ENCODE data around the gene CRYGD.
"Not testable (repeated sequence)": the region's sequence is repeated elsewhere in the genome, so short reads cannot be mapped to it uniquely, and the experiment has no call there.

The CRYGD gene

GRCh38 chr2:208130712-208131110 lies 6.4 kb upstream of the CRYGD start:
- DNase-seq (ENCODE audit: low read depth in 1 of 2, low spot score in 1 of 2), result no peak

GRCh38 chr2:208129744-208130711 lies 5.7 kb upstream of the CRYGD start, which contains the start of gene CRYGC:
CRYGC (minus strand) TSS chr2:208129828; CDS start chr2:208129792, 36 bp downstream.
- no peak for DNase-seq (ENCODE audit: low read depth in 1 of 2, low spot score in 1 of 2)

- no peak for DNase-seq (ENCODE audit: low read depth in 1 of 2, low spot score in 1 of 2)
Observed at GRCh38 chr2:208128136-208128535, 3.8 kb upstream of the CRYGD start.

- DNase-seq (ENCODE audit: low read depth in 1 of 2, low spot score in 1 of 2), result no peak
Observed at GRCh38 chr2:208127090-208127489, 2.8 kb upstream of the CRYGD start.

- DNase-seq (ENCODE audit: low read depth in 1 of 2, low spot score in 1 of 2), result no peak
Observed at GRCh38 chr2:208125251-208125650, 927 bp upstream of the CRYGD start.

- no peak for DNase-seq (ENCODE audit: low read depth in 1 of 2, low spot score in 1 of 2)
Observed at GRCh38 chr2:208122248-208122647, 2.1 kb downstream of the CRYGD start.

GRCh38 chr2:208118918-208119317 lies 5.4 kb downstream of the CRYGD start:
- DNase-seq (ENCODE audit: low read depth in 1 of 2, low spot score in 1 of 2), result no peak

- not testable (repeated sequence) for DNase-seq (ENCODE audit: low read depth in 1 of 2, low spot score in 1 of 2)
Observed at GRCh38 chr2:208117390-208117789, 6.9 kb downstream of the CRYGD start.

- no peak for DNase-seq (ENCODE audit: low read depth in 1 of 2, low spot score in 1 of 2)
Observed at GRCh38 chr2:208112969-208113368, 11.4 kb downstream of the CRYGD start.

GRCh38 chr2:208112273-208112745 lies 12.0 kb downstream of the CRYGD start:
- DNase-seq (ENCODE audit: low read depth in 1 of 2, low spot score in 1 of 2), result not testable (repeated sequence)

GRCh38 chr2:208103616-208104015 lies 20.7 kb downstream of the CRYGD start:
- DNase-seq (ENCODE audit: low read depth in 1 of 2, low spot score in 1 of 2), result no peak

GRCh38 chr2:208101716-208102631 lies 22.4 kb downstream of the CRYGD start:
- DNase-seq (ENCODE audit: low read depth in 1 of 2, low spot score in 1 of 2), result no peak

GRCh38 chr2:208099682-208100470 lies 24.4 kb downstream of the CRYGD start:
- no peak for DNase-seq (ENCODE audit: low read depth in 1 of 2, low spot score in 1 of 2)

GRCh38 chr2:208098701-208099100 lies 25.6 kb downstream of the CRYGD start:
- DNase-seq (ENCODE audit: low read depth in 1 of 2, low spot score in 1 of 2), result not testable (repeated sequence)

GRCh38 chr2:208098267-208098666 lies 26.1 kb downstream of the CRYGD start:
- no peak for DNase-seq (ENCODE audit: low read depth in 1 of 2, low spot score in 1 of 2)

- no peak for DNase-seq (ENCODE audit: low read depth in 1 of 2, low spot score in 1 of 2)
Observed at GRCh38 chr2:208097801-208098200, 26.5 kb downstream of the CRYGD start.

- DNase-seq (ENCODE audit: low read depth in 1 of 2, low spot score in 1 of 2), result no peak
Observed at GRCh38 chr2:208097313-208097712, 27.0 kb downstream of the CRYGD start.

GRCh38 chr2:208096080-208096479 lies 28.2 kb downstream of the CRYGD start:
- DNase-seq (ENCODE audit: low read depth in 1 of 2, low spot score in 1 of 2), result no peak

- no peak for DNase-seq (ENCODE audit: low read depth in 1 of 2, low spot score in 1 of 2)
Observed at GRCh38 chr2:208093128-208093527, 31.2 kb downstream of the CRYGD start.

- no peak for DNase-seq (ENCODE audit: low read depth in 1 of 2, low spot score in 1 of 2)
Observed at GRCh38 chr2:208092093-208092832, 32.1 kb downstream of the CRYGD start.
